ENCODE measurements around the gene KRT14.
"Not testable (repeated sequence)": the region's sequence is repeated elsewhere in the genome, so short reads cannot be mapped to it uniquely, and the experiment has no call there.

Gene KRT14

DNA sequence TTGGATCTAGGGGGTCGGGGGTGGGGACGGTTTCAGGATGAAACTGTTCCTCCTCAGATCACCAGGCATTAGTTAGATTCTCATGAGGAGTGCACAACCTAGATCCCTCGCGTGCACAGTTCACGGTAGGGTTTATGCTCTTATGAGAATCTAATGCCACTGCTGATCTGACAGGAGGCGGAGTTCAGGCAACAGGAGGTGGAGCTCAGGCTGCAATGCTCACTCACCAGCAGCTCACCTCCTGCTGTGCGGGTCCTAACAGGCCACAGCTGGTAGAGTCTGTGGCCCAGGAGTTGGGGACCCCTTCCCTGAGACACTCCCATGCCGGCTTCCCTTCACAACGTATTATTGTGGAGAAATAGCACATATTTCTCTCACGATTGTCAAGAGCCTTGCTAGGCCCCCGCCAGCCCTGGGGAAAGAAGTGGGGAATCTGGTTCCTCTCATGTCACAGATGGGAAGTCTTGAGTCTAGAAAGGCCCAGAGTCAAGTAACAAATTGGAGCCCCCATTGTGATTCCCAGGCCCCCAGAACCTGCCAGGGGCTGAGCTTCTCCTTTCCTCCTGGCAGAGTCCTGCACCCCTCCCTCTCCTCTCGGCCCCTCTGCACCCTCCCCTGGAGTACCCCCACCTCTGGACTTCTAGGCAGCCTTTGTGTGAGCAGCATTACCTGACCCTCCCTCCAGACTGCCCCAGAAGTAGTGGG lies 6.1 kb upstream of the KRT14 start:
- Mint-ChIP-seq H3K4me1 (no peaks in the 10 kb centered on the region), H3K4me3 (no peak overlapping the region), H3K27me3 (peaks cover 3% of the 10 kb centered on the region), H3K9me3 (no peaks in the 10 kb centered on the region), H3K36me3 (no peaks in the 10 kb centered on the region), H3K27ac (no peak overlapping the region)

DNA sequence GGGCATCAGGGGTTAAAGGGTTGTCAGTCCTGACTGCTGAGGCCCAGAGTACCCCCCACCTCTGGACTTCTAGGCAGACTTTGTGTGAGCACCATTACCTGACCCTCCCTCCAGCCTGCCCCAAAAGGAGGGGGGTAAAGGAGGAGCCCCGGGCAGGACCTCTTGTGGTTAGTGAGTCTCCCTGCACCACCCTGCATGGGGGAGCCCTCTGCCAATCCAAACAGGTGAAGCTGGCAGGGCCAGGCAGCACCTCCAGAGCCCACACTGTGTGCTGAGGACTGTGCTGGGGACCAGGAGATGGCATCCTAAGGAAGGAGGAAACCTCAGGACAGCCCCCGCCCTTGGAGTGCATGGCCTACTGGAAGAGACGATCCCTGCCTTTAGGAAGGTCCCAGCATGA lies 2.6 kb upstream of the KRT14 start:
- Mint-ChIP-seq H3K27me3 (peaks cover 3% of the 10 kb centered on the region), H3K36me3 (no peaks in the 10 kb centered on the region), H3K4me3 (no peak overlapping the region), H3K4me1 (no peaks in the 10 kb centered on the region), H3K27ac (no peak overlapping the region), H3K9me3 (no peaks in the 10 kb centered on the region)

GRCh38 chr17:41588126-41588810 lies 1.6 kb upstream of the KRT14 start:
- H3K4me1 Mint-ChIP-seq: no peaks in the 10 kb centered on the region
- no peak overlapping the region for H3K27ac Mint-ChIP-seq
- H3K36me3 Mint-ChIP-seq: no peaks in the 10 kb centered on the region
- no peaks in the 10 kb centered on the region for H3K9me3 Mint-ChIP-seq
- H3K27me3 Mint-ChIP-seq: peaks cover 4% of the 10 kb centered on the region
- no peak overlapping the region for H3K4me3 Mint-ChIP-seq

- H3K27ac Mint-ChIP-seq: no peak overlapping the region
These were observed 1.2 kb downstream of the KRT14 start for GRCh38 chr17:41585301-41586056.

GRCh38 chr17:41584331-41584927 lies 2.3 kb downstream of the KRT14 start:
- H3K4me3 Mint-ChIP-seq, H3K9me3 Mint-ChIP-seq, H3K27me3 Mint-ChIP-seq, H3K4me1 Mint-ChIP-seq, H3K27ac Mint-ChIP-seq, H3K36me3 Mint-ChIP-seq: not testable (repeated sequence)

More at GRCh38 chr17:41585301-41586056, 1.2 kb downstream of the KRT14 start:
- H3K9me3 Mint-ChIP-seq: no peaks in the 10 kb centered on the region
- no peaks in the 10 kb centered on the region for H3K4me1 Mint-ChIP-seq
- peaks cover 4% of the 10 kb centered on the region for H3K27me3 Mint-ChIP-seq
- H3K36me3 Mint-ChIP-seq: no peaks in the 10 kb centered on the region
- H3K4me3 Mint-ChIP-seq: no peak overlapping the region

GRCh38 chr17:41583137-41584127 lies 3.3 kb downstream of the KRT14 start:
- no peak overlapping the region for H3K27ac Mint-ChIP-seq
- H3K27me3 Mint-ChIP-seq: peaks cover 8% of the 10 kb centered on the region
- H3K9me3 Mint-ChIP-seq: no peaks in the 10 kb centered on the region
- H3K4me3 Mint-ChIP-seq: no peak overlapping the region
- H3K36me3 Mint-ChIP-seq: no peaks in the 10 kb centered on the region
- no peaks in the 10 kb centered on the region for H3K4me1 Mint-ChIP-seq

GRCh38 chr17:41582061-41582968 lies 4.4 kb downstream of the KRT14 start:
- H3K36me3 Mint-ChIP-seq, H3K27ac Mint-ChIP-seq, H3K9me3 Mint-ChIP-seq, H3K4me3 Mint-ChIP-seq, H3K4me1 Mint-ChIP-seq: not testable (repeated sequence)
- peaks cover 12% of the 10 kb centered on the region for H3K27me3 Mint-ChIP-seq

DNA sequence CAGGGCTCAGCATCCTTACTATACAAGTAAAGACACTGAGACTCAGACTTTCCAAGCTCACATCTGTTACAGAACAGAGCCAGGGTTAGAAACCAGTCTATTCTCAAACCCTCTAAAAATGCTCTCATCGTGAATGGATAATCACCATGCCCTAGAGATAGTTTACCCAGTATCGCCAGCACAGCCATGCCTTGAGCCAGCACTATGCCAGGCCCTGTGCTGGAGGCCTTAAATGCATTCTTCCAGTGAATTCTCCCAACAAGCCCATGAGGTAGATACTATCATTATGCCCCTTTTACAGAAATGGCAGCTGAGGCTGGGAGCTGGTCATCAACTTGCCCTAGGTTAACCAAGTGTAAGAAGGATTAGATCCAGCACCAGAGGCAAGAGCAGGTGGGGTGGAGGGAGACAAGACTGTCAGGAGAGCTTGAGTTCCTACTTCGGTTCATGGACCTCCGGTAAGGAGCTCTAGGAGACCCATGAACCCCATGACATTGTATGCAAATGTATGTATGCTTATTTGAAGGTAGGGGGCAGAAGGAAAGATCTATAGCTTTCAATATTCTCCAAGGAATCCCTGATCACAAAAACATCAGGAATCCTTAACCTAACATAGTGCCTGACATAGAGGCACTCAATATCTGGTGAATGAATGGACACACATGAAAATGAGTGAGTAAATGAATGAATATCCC lies 5.2 kb downstream of the KRT14 start:
- H3K9me3 Mint-ChIP-seq: no peaks in the 10 kb centered on the region
- H3K27me3 Mint-ChIP-seq: peaks cover 17% of the 10 kb centered on the region
- H3K27ac Mint-ChIP-seq: no peak overlapping the region
- H3K4me1 Mint-ChIP-seq: no peaks in the 10 kb centered on the region
- no peak overlapping the region for H3K4me3 Mint-ChIP-seq
- H3K36me3 Mint-ChIP-seq: no peaks in the 10 kb centered on the region

GRCh38 chr17:41580687-41581365 lies 5.9 kb downstream of the KRT14 start:
- H3K36me3 Mint-ChIP-seq: no peaks in the 10 kb centered on the region
- no peak overlapping the region for H3K4me3 Mint-ChIP-seq
- H3K27me3 Mint-ChIP-seq: peaks cover 17% of the 10 kb centered on the region
- no peaks in the 10 kb centered on the region for H3K4me1 Mint-ChIP-seq
- no peak overlapping the region for H3K27ac Mint-ChIP-seq
- no peaks in the 10 kb centered on the region for H3K9me3 Mint-ChIP-seq

DNA sequence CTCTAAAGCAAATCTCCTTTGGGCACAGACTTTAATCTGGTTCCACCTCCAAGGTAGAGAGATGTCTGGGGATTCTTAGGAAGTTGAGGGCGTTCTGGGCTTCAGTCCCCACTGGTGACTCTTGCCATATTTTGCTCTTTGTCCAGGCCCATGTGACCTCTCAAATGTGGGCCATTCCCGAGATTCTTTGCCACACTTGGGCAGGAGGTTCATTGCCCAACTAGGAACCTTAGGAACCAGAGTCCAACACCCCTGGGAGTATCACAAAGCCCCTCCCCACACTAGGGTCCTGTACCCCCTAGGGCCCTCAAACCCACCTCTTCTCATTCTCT lies 6.5 kb downstream of the KRT14 start:
- Mint-ChIP-seq H3K27me3 (peaks cover 17% of the 10 kb centered on the region), H3K4me1 (no peaks in the 10 kb centered on the region), H3K36me3 (no peaks in the 10 kb centered on the region), H3K27ac (no peak overlapping the region), H3K4me3 (no peak overlapping the region), H3K9me3 (no peaks in the 10 kb centered on the region)

GRCh38 chr17:41579484-41580243 lies 7.0 kb downstream of the KRT14 start:
- H3K27ac Mint-ChIP-seq: no peak overlapping the region
- no peaks in the 10 kb centered on the region for H3K4me1 Mint-ChIP-seq
- peaks cover 17% of the 10 kb centered on the region for H3K27me3 Mint-ChIP-seq
- no peaks in the 10 kb centered on the region for H3K36me3 Mint-ChIP-seq
- H3K9me3 Mint-ChIP-seq: no peaks in the 10 kb centered on the region
- H3K4me3 Mint-ChIP-seq: no peak overlapping the region

DNA sequence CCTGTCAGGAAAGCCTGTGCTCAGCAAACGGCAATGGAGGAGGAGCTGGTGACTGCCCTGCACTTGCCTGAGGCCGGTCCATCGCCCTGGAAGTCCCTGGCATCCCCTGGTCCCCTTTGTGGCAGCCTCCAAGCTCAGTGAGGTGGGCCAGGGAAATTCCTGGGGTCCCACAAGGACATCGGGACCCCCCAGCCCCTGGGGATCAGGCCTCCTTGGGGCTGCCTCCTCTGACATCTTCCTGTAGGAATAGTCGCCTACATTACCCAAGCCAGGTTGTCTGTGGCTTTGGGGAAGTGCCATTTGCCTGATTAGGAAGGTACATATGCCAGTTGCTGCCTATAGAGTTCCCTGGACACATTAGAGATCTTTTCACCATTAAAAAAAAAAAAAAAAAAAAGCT lies 7.7 kb downstream of the KRT14 start:
- Mint-ChIP-seq H3K27ac (no peak overlapping the region), H3K36me3 (no peaks in the 10 kb centered on the region), H3K4me1 (no peaks in the 10 kb centered on the region), H3K27me3 (peaks cover 15% of the 10 kb centered on the region), H3K9me3 (no peaks in the 10 kb centered on the region), H3K4me3 (no peak overlapping the region)

DNA sequence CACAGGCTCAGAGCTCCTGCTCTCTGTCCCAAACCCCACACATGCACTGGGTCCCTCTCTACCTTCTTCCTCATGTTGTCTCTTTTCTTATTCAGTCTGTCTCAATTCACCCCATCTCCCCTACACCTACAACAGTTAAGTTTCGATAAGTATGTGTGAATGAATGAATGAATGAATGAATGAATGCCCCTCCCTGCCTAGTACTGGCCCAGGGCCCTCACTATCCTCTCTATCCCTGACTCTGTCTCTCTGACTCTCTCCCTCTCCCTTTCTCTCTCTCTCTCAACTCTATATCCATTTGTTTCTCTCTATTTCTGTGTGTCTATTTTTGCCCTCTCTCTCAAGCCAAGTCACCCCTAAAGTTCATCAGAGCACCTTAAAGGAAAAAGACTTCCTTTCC lies 8.2 kb downstream of the KRT14 start:
- peak overlapping the region; percentile 6 for H3K27ac Mint-ChIP-seq
- no peaks in the 10 kb centered on the region for H3K4me1 Mint-ChIP-seq
- no peaks in the 10 kb centered on the region for H3K36me3 Mint-ChIP-seq
- H3K4me3 Mint-ChIP-seq: no peak overlapping the region
- peaks cover 16% of the 10 kb centered on the region for H3K27me3 Mint-ChIP-seq
- no peaks in the 10 kb centered on the region for H3K9me3 Mint-ChIP-seq
